ENCODE results near the gene AMOTL1.
"Not testable (repeated sequence)": the region's sequence is repeated elsewhere in the genome, so short reads cannot be mapped to it uniquely, and the experiment has no call there.

AMOTL1 gene

DNA sequence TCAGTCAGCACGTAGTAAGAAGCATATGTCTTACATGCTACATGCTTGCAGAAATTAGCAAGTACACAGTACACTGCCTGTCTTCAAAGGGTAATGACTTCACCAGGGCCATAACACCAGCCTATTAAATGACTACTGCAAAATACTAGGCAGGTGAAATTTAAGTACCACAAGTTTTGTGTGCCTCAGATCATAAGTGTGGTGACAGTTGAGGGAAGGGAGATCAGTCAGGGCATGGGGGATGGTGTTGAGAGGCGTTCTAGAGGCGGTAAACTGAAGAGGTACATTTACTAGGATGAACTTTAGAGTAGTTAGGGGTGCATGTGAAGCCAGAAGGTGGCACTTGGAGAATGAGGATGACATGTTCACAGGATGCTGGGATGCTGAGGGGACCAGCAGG is 22.0 kb downstream of the AMOTL1 start:
- Histone ChIP-seq H3K27ac (no peak overlapping the region), H3K9me3 (ENCODE audit: low read depth, low read length) (no peaks in the 10 kb centered on the region), H3K4me3 (no peak overlapping the region), H3K9ac (ENCODE audit: insufficient read length) (no peak overlapping the region), H3K36me3 (ENCODE audit: insufficient read depth, low read length) (no peaks in the 10 kb centered on the region)
- no peak for TF ChIP-seq POLR2AphosphoS5 (IDR thresholded peaks at IDR 0.05; ENCODE audit: borderline replicate concordance, low read depth, low read length)
- TF ChIP-seq FOXP2 (optimal IDR thresholded peaks at IDR 0.05; ENCODE audit: control extremely low read depth, extremely low read length, insufficient read depth) = no peak
- no peak for TF ChIP-seq EZH2 (IDR thresholded peaks at IDR 0.05)
- DNase-seq (ENCODE audit: low read depth, low spot score) = no peak

DNA sequence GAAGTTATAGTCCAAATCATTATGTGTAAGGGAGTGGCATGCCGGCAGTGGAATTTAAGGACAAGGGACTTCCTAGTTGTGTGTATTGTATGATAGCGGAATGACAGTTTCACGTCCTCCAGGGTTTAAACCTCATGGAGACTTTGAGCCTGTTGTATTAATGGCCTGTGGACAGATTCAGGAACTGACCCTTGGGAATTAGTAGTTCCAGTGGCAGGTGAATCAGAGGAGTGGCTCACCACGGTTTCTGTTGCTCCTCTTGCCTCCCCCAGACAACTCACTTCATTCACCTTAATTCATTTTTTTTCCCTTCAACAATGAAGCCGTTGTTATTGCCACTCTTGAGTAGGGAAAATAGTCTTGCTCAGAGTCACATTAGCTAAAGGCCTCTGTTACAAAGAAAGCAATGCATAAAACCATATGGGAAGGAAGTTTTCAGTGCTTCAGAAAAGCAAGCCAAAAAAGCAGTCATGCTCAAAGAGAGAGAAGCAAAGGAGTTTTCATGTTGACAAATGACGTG is 22.6 kb downstream of the AMOTL1 start:
- no peaks in the 10 kb centered on the region for H3K9me3 ChIP-seq (ENCODE audit: low read depth, low read length)
- H3K27ac ChIP-seq = no peak overlapping the region
- H3K36me3 ChIP-seq (ENCODE audit: insufficient read depth, low read length) = no peaks in the 10 kb centered on the region
- DNase-seq (ENCODE audit: low read depth, low spot score) = no peak
- H3K4me3 ChIP-seq = no peak overlapping the region
- TF ChIP-seq FOXP2 (optimal IDR thresholded peaks at IDR 0.05; ENCODE audit: control extremely low read depth, extremely low read length, insufficient read depth) (no peak), POLR2AphosphoS5 (IDR thresholded peaks at IDR 0.05; ENCODE audit: borderline replicate concordance, low read depth, low read length) (no peak), EZH2 (IDR thresholded peaks at IDR 0.05) (no peak)
- no peak overlapping the region for H3K9ac ChIP-seq (ENCODE audit: insufficient read length)

DNA sequence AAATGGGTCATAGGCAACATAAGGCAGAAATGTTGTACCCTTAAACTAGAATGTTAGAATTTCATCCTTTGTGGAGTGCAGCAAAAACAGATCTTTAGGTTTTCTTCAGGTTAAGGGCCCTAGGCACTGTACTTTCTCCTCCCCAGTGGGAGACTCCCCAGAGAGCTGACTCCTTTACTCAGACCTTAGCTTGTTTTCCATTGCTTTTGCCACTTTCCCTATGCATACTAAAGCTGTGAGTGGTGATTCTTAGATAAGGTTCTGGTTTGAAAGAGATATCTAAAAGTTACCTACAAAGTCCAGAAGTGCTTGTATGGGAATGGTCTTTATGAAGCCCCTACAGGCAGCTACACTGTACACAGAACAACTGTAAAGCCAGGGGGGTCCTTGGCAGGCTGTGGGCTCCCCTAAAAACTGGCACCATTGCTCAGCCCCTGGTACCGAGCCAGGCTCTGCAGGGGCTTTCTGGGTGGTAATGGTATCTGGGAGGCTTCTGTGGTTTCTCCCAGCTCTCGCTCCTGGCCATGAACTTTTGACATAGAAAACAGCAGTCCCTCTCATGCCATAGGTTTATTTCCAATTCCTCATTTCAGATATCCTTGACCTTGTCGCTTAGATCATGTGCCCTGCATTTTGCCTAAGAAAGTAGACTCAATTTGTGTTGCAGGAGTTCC is 23.2 kb downstream of the AMOTL1 start:
- Histone ChIP-seq H3K27ac (no peak overlapping the region), H3K36me3 (ENCODE audit: insufficient read depth, low read length) (no peaks in the 10 kb centered on the region), H3K9me3 (ENCODE audit: low read depth, low read length) (no peaks in the 10 kb centered on the region), H3K9ac (ENCODE audit: insufficient read length) (no peak overlapping the region), H3K4me3 (no peak overlapping the region)
- no peak for DNase-seq (ENCODE audit: low read depth, low spot score)
- TF ChIP-seq FOXP2 (optimal IDR thresholded peaks at IDR 0.05; ENCODE audit: control extremely low read depth, extremely low read length, insufficient read depth) = no peak
- TF ChIP-seq EZH2 (IDR thresholded peaks at IDR 0.05) = no peak
- TF ChIP-seq POLR2AphosphoS5 (IDR thresholded peaks at IDR 0.05; ENCODE audit: borderline replicate concordance, low read depth, low read length) = no peak

DNA sequence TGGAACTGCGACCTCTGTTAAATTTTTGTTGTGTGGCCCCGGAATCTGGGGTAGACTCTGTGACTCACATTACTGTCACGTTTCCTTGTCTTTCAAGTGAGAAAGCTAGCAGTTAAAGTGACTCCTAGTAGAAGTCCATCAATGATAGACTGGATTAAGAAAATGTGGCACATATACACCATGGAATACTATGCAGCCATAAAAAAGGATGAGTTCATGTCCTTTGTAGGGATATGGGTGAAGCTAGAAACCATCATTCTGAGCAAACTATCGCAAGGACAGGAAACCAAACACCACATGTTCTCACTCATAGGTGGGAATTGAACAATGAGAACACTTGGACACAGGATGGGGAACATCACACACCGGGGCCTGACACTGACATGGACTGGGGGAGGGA is 23.8 kb downstream of the AMOTL1 start:
- not testable (repeated sequence) for H3K9ac ChIP-seq (ENCODE audit: insufficient read length); H3K4me3 ChIP-seq; DNase-seq (ENCODE audit: low read depth, low spot score); H3K27ac ChIP-seq; H3K36me3 ChIP-seq (ENCODE audit: insufficient read depth, low read length); H3K9me3 ChIP-seq (ENCODE audit: low read depth, low read length)

DNA sequence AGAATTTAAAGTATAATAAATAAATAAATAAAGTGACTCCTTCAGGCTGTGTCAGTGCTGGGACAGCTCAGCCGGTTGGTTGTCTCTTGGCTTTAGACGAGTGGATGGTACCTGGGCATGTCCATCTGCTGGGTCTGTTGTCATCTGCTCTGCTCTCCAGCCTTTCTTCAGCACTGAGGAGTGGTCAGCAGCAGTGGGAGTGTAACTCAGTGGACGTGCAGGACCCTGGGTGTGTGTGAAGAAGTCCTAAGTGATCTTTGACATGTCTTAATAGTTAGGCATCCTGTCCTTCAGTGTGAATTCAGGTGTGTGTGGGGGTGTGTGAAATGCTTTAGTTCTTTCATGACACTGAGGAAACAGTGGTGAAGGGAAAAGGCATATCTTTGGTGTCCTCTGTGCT is 24.3 kb downstream of the AMOTL1 start:
- no peak for TF ChIP-seq EZH2 (IDR thresholded peaks at IDR 0.05)
- Histone ChIP-seq H3K36me3 (ENCODE audit: insufficient read depth, low read length) (no peaks in the 10 kb centered on the region; the same call in 1 of the 2 replicates), H3K9ac (ENCODE audit: insufficient read length) (no peak overlapping the region), H3K27ac (no peak overlapping the region), H3K4me3 (no peak overlapping the region), H3K9me3 (ENCODE audit: low read depth, low read length) (no peaks in the 10 kb centered on the region)
- DNase-seq (ENCODE audit: low read depth, low spot score) = no peak

DNA sequence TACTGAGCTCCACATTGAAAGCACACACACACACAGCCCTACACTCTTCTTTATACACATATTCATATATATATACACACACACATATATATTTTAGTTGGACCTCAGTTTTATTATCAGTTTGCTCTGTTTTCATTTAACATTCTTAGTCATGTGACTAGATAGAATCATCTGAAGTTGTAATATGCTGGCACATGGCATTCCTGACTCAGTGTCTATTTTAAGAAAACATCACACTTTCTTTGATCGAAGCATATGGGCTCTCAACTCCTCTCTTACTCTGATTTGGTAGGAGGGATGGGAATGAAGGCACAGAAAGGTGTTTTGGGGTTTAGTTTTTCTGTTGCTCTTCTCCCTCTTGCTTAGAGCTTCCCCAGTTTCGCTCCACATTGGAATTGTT is 24.8 kb downstream of the AMOTL1 start:
- Histone ChIP-seq H3K27ac (no peak overlapping the region), H3K36me3 (ENCODE audit: insufficient read depth, low read length) (no peaks in the 10 kb centered on the region; the same call in 1 of the 2 replicates), H3K9me3 (ENCODE audit: low read depth, low read length) (no peaks in the 10 kb centered on the region), H3K4me3 (no peak overlapping the region), H3K9ac (ENCODE audit: insufficient read length) (no peak overlapping the region)
- DNase-seq (ENCODE audit: low read depth, low spot score) = no peak
- TF ChIP-seq FOXP2 (optimal IDR thresholded peaks at IDR 0.05; ENCODE audit: control extremely low read depth, extremely low read length, insufficient read depth) = no peak
- no peak for TF ChIP-seq POLR2AphosphoS5 (IDR thresholded peaks at IDR 0.05; ENCODE audit: borderline replicate concordance, low read depth, low read length)
- TF ChIP-seq EZH2 (IDR thresholded peaks at IDR 0.05) = no peak

DNA sequence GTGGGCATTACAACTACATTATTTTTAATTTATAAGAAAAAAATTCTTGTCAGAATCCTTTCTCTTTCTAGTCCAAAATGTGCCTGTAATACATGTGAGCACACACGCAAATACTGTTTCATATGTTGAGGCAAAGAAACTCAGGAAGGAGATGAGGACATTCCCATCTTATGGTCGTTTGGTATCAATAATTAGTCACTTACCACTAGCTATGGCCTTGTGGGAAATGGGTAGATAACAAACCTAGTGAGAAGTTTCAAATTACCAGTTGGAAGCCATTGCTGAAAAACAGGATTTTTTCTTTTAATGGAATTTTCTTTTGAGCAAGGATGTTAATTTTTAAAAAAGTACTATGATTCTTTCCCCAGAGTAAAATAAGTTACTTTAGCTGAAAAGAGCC is 25.7 kb downstream of the AMOTL1 start:
- Histone ChIP-seq H3K9ac (ENCODE audit: insufficient read length) (no peak overlapping the region), H3K9me3 (ENCODE audit: low read depth, low read length) (no peaks in the 10 kb centered on the region), H3K36me3 (ENCODE audit: insufficient read depth, low read length) (peaks cover 7% of the 10 kb centered on the region; the same call in 1 of the 2 replicates), H3K27ac (no peak overlapping the region), H3K4me3 (no peak overlapping the region)
- TF ChIP-seq EZH2 (IDR thresholded peaks at IDR 0.05) (no peak), POLR2AphosphoS5 (IDR thresholded peaks at IDR 0.05; ENCODE audit: borderline replicate concordance, low read depth, low read length) (no peak), FOXP2 (optimal IDR thresholded peaks at IDR 0.05; ENCODE audit: control extremely low read depth, extremely low read length, insufficient read depth) (no peak)
- DNase-seq (ENCODE audit: low read depth, low spot score) = no peak

DNA sequence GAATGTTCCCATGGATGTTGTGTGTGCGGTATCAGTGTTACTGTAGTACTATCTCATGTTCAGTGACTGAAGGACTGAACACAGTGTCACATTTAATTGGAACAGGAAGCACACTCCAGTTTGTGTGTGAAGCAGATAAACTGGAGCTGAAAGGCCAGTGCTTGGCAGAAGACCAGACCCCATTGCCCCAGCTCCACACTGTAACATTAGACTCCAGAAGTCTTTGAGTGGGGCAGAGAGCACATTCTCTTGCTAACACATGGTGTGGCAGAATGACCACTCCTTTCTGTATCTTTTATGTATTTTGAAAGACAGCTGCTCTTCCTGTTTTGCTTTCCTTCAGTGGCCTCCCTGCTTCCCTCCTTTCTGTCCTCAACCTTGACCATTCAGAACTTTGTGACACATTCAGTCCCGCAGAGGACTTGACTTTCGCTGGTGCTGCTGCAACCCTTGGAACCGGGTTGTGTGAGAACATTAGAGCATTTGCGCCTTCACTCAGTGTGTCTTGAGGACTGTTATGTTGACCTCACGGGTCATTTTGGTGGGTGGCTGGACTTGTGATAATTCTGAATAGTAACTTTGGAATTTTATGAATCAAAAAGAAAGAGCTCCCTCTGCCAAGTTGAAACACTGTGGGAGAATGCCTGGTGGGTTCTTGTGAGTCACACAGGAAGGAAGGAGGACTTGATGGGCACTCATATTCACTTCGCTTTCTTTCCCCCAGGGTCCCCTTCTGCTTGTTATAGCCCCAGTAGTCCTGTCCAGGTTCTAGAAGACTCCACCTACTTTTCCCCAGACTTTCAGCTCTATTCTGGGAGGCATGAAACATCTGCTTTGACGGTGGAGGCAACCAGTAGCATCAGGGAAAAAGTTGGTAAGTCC is 26.4 kb downstream of the AMOTL1 start:
- Histone ChIP-seq H3K27ac (no peak overlapping the region), H3K9ac (ENCODE audit: insufficient read length) (no peak overlapping the region), H3K36me3 (ENCODE audit: insufficient read depth, low read length) (peaks cover 14% of the 10 kb centered on the region; the same call in 1 of the 2 replicates), H3K9me3 (ENCODE audit: low read depth, low read length) (no peaks in the 10 kb centered on the region), H3K4me3 (no peak overlapping the region)
- TF ChIP-seq FOXP2 (optimal IDR thresholded peaks at IDR 0.05; ENCODE audit: control extremely low read depth, extremely low read length, insufficient read depth) (no peak), EZH2 (IDR thresholded peaks at IDR 0.05) (no peak), POLR2AphosphoS5 (IDR thresholded peaks at IDR 0.05; ENCODE audit: borderline replicate concordance, low read depth, low read length) (no peak)
- DNase-seq (ENCODE audit: low read depth, low spot score) = no peak

Data from SK-N-MC (cell line).